Pancreas (tissue), 10 donors: ENCODE results near the gene CEP72. TPM values are rescaled to one million over a fixed set of nuclear protein-coding genes. Genes with fewer than 3 reads are reported as not detected.
A peak's percentile ranks its signal among the peaks of the same experiment; 100 is the strongest.

ENCODE experiments used
- ATAC-seq, 4 donors: fragments of 200-7000 bp; cut with Tn5 transposase; one replicate each; pipeline versions ENCODE4 v1.8.0 to v1.9.1; 2020; ENCODE audit warnings: mild to moderate bottlenecking in 4 of 4, moderate library complexity in 4 of 4
- DNase-seq, 6 donors: peaks; one replicate each; pipeline ENCODE4 v3.0.0-alpha.2; 2020
- FAIRE-seq: peaks from 2 replicates; lab custom pipeline; 2012; peaks lifted over from hg19 to GRCh38; lab: Jason Lieb, UNC
- H3K27ac ChIP-seq, 4 donors: fragments of 200-600 bp; sonication (generic); 1 replicate in 3 of 4; 2 replicates in 1 of 4; pipeline versions ENCODE4 v1.5.0 to v1.8.0; 2020
- H3K27me3 ChIP-seq, 4 donors: fragments of 200-600 bp; one replicate each; pipeline ENCODE4 v1.8.0; 2021
- H3K36me3 ChIP-seq, 3 donors: fragments of 200-600 bp; sonication (generic) in 1 of 3; one replicate each; pipeline versions ENCODE4 v1.5.0 to v1.8.0; 2020 to 2021
- H3K4me1 ChIP-seq, 3 donors: fragments of 200-600 bp; one replicate each; pipeline ENCODE4 v1.8.0; 2021
- H3K4me3 ChIP-seq, 4 donors: fragments of 200-600 bp; sonication (generic) in 2 of 4; one replicate each; pipeline versions ENCODE4 v1.5.0 to v1.8.0; 2020 to 2021
- H3K9me3 ChIP-seq, 4 donors: fragments of 200-600 bp; one replicate each; pipeline ENCODE4 v1.8.0; 2021
- WGBS, 2 donors: extraction: QIAGEN DNeasy Blood & Tissue Kit; methylation state at CpG; one replicate each; pipeline ENCODE4 v1.1.7; 2013; 5-methylcytosine and 5-hydroxymethylcytosine counted together
- intact Hi-C, 3 donors: fragments of 100-400 bp; cut with DNase I; formaldehyde crosslinking; loops; one replicate each; pipeline versions ENCODE4 v1.11.1 to v1.14.2; 2022
- polyA plus RNA-seq, 2 donors: library from polyadenylated mRNA; stranded (reverse); fragments of 200-250 nt; gene quantifications; one replicate each; pipeline ENCODE4 v1.2.3, GENCODE V29; 2013
- total RNA-seq, 6 donors: library from RNA; stranded (reverse); fragmentation: NEBNext Ultra II Directional in 4 of 6; extraction: Animal tissue kit (Norgen Biotek cat#: 25700) in 4 of 6; gene quantifications; one replicate each; pipeline versions ENCODE4 v1.2.1 to v1.2.4, GENCODE V29; 2021 to 2023
- TF ChIP-seq, protein P1 (sequence below), 4 donors: fragments of 200-600 bp; sonication (generic) in 3 of 4; IDR thresholded peaks; one replicate each; pipeline versions ENCODE4 v1.5.0 to v1.8.0; 2021; ENCODE audit warnings: antibody characterized with exemption in 4 of 4
- donor health status: healthy with polysubstance abuse.
- donor health status: DM: no; HTN: no; CAD: no; lungs with moderate emphysema.
- donor health status: DM: no; HTN: no; CAD: no.
- donor health status: control.
- donor health status: control.
- donor health status: Bipolar disorder and iron deficiency.
- donor health status: DM: yes; HTN: yes; CAD: no.
- donor health status: DM: no; HTN: no; CAD: no.
- donor health status: DM: no; HTN: no; CAD: no.
- donor health status: DM: yes; HTN: yes; CAD: no.

CEP72 gene
- total and polyA plus RNA-seq, 8 donors, result 3.5 to 7.5 (median 4.6) TPM

DNA sequence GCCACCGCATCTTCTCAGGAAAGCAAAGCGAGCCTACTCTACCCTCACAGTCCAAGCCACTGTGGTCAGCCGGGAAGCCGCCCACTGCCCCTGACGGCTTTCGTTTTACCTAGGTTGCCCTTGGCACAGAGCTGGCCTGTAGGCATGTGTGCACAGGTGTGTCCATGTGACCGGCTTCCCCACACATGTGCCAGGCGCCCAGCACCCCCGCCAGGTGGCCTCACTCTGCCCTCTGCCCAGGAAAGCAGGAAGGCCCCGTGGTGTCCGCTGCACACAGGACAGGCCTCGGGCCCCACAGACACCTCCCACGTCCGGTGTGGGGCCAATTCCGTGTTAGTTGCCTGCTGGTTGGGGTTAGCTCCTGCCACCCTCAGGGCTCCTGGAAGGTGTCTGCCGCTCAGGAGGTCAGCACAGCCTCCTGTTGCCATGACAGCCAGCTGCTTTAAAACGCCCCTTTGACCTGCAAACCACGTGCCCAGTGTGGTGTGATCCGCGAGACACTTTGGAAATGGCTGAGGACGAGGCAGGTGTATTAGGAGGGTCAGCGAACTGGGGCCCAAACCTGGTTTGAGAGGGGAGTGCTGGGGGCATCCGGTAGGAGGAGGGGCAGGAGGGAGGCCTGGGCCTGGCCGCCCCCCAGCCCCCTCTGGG lies 52.3 kb downstream of the CEP72 start:
- ATAC-seq (peak; percentile 81 to 95 (median 92)), FAIRE-seq (no peak), DNase-seq (peak; percentile 68 to 93 (median 80))
- 55 to 58% methylated on average over 24 of the region's 24 CpGs for WGBS, 2 donors
- Histone ChIP-seq H3K27me3 (no peaks in the 10 kb centered on the region), H3K9me3 (no peaks in the 10 kb centered on the region), H3K27ac (no peak overlapping the region), H3K4me3 (no peak overlapping the region), H3K4me1 (no peaks in the 10 kb centered on the region), H3K36me3 (no peaks in the 10 kb centered on the region)
- TF ChIP-seq, protein P1, sequence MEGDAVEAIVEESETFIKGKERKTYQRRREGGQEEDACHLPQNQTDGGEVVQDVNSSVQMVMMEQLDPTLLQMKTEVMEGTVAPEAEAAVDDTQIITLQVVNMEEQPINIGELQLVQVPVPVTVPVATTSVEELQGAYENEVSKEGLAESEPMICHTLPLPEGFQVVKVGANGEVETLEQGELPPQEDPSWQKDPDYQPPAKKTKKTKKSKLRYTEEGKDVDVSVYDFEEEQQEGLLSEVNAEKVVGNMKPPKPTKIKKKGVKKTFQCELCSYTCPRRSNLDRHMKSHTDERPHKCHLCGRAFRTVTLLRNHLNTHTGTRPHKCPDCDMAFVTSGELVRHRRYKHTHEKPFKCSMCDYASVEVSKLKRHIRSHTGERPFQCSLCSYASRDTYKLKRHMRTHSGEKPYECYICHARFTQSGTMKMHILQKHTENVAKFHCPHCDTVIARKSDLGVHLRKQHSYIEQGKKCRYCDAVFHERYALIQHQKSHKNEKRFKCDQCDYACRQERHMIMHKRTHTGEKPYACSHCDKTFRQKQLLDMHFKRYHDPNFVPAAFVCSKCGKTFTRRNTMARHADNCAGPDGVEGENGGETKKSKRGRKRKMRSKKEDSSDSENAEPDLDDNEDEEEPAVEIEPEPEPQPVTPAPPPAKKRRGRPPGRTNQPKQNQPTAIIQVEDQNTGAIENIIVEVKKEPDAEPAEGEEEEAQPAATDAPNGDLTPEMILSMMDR (IDR thresholded peaks at IDR 0.05), result no peak
- intact Hi-C loops, result no loop called here

DNA sequence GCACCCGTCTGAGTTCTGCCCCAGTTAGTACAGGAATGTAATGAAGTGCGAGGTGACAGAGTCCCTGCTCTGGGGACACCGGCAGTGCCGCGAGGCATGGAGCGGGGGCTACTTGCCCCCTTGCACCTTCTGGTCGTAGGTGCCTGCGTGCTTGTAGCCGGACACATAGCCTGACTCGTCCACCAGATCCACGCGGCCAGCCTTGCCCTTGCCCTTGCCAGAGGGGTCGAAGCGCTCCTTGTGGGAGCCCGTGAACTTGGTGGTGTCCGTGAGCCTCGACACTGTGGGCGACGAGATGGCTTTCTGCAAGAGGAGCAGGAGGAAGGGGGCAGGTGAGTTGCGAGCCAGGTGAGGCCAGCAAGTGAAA lies 52.8 kb downstream of the CEP72 start:
- WGBS, 2 donors, result 97 to 98% methylated on average over 17 to 20 of the region's 20 CpGs
- H3K27me3 ChIP-seq, result no peaks in the 10 kb centered on the region
- intact Hi-C loops, result no loop called here

DNA sequence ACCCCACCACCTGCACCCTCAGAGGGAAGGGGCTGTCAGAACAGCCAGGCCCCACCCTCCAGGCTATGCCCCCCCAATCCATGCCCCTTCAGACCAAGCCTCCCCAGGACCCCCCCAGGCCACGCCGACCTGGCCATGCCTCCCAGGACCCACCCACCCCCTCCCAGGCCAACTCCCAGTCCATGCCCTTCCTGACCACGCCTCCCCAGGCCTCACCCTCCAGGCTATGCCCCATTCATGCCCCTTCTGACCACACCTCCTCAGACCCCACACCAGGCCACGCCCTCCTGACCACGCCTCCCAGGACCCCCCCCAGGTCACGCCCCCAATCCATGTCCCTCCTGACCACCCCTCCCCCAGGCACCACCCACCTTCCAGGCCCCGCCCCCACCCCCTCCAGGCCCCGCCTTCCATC lies 53.4 kb downstream of the CEP72 start:
- Histone ChIP-seq H3K4me1 (no peaks in the 10 kb centered on the region), H3K27ac (no peak overlapping the region), H3K27me3 (no peaks in the 10 kb centered on the region), H3K9me3 (no peaks in the 10 kb centered on the region), H3K4me3 (no peak overlapping the region), H3K36me3 (no peaks in the 10 kb centered on the region)
- TF ChIP-seq, protein P1 (IDR thresholded peaks at IDR 0.05), result no peak
- DNase-seq (peak in 2 of 6 donors; percentile 33 to 61), FAIRE-seq (no peak), ATAC-seq (no peak)
- intact Hi-C loops, result no loop called here
- 75% methylated on average over 5 to 8 of the region's 8 CpGs for WGBS, 2 donors

More for the DNA sequence above, 52.8 kb downstream of the CEP72 start:
- Histone ChIP-seq H3K4me3 (no peak overlapping the region), H3K27ac (no peak overlapping the region), H3K4me1 (no peaks in the 10 kb centered on the region), H3K9me3 (no peaks in the 10 kb centered on the region), H3K36me3 (no peaks in the 10 kb centered on the region)
- no peak for FAIRE-seq
- ATAC-seq, result no peak
- peak in 2 of 6 donors; percentile 39 to 81 for DNase-seq
- TF ChIP-seq, protein P1 (IDR thresholded peaks at IDR 0.05), result no peak

DNA sequence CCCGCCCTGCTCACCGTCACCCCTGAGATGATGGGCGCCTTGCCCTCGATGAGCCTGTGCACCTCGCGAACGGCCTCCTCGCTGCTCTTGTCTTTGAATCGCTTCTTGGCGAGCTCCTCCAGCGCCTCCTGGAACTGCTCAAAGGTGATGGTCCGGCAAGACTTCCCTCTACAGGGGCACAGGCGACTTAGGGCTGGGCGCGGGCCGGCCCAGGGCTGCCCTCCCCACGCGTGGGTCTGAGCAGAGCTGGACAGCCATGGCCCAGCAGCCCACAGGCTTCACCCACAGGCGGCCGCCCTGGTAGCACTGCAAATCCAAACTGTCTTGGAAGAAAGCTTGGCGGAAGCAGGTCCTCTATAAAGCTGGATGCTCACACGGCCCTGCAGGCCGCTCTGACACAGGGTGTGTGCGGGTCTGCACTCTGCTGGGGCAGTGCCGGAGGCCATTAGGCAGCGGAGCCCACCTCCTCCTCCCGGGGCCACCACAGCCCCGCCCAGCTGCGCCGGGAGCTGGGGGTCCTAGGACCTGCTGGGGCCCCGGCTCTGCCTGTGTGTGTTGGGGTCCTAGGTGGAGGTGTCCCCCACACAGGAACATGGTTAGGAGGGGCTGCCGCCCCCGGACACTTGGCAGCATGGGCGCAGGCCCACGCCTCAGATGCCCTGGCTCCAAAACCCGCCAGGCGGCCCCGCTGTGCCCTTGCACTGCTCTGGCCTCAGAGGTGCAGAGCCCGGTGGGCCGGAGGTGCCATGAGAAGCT lies 54.0 kb downstream of the CEP72 start:
- no peak overlapping the region for H3K4me3 ChIP-seq
- no peaks in the 10 kb centered on the region for H3K4me1 ChIP-seq
- 93 to 94% methylated on average over 40 of the region's 40 CpGs for WGBS, 2 donors
- H3K9me3 ChIP-seq, result no peaks in the 10 kb centered on the region
- H3K27ac ChIP-seq, result no peak overlapping the region
- intact Hi-C loops, result no loop called here
- ATAC-seq (no peak), DNase-seq (peak in 3 of 6 donors; percentile 23 to 72 (median 56)), FAIRE-seq (no peak)
- no peaks in the 10 kb centered on the region for H3K36me3 ChIP-seq
- no peaks in the 10 kb centered on the region for H3K27me3 ChIP-seq
- TF ChIP-seq, protein P1 (IDR thresholded peaks at IDR 0.05), result no peak
